PC-9 (cell line): ENCODE measurements around the gene DDX23. TPM values are rescaled to one million over a fixed set of nuclear protein-coding genes. Genes with fewer than 3 reads are reported as not detected.

Source experiments
- BruUV-seq: library from RNA; stranded (reverse); fragments of 400-500 nt; replicated peaks from 2 replicates; lab custom pipeline; 2021; lab: Mats Ljungman, UMichigan
- CTCF ChIA-PET: fragments of 300-600 bp; sonication (Branson Sonifier 250); formaldehyde crosslinking; loops from one replicate; lab custom pipeline; 2022; ENCODE audit warnings: antibody characterized with exemption; lab: Charles Lee
- POLR2A ChIA-PET: fragments of 300-600 bp; sonication (Branson Sonifier 250); formaldehyde crosslinking; loops from one replicate; lab custom pipeline; 2022; ENCODE audit warnings: antibody characterized with exemption; ENCODE audit not compliant: unreplicated experiment; lab: Charles Lee
- DNase-seq, 2 experiments: peaks; one replicate each; pipeline versions ENCODE4 v3.0.0 to v3.0.0-alpha.2; 2015 to 2022; ENCODE audit warnings: mixed read lengths in 1 of 2
- H2AFZ ChIP-seq: fragments of 200-600 bp; sonication (generic); 2 replicates; pipeline ENCODE4 v1.8.1; 2017; ENCODE audit warnings: antibody characterized with exemption
- H3F3A ChIP-seq: fragments of 200-600 bp; sonication (generic); 2 replicates; pipeline ENCODE4 v1.8.1; 2017; ENCODE audit warnings: antibody characterized with exemption, mild to moderate bottlenecking, low read depth; ENCODE audit not compliant: insufficient read depth
- H3K27ac ChIP-seq: fragments of 200-600 bp; sonication (generic); 2 replicates; pipeline ENCODE4 v1.6.1; 2016; ENCODE audit warnings: mixed run types
- H3K27me3 ChIP-seq: fragments of 200-600 bp; sonication (generic); 2 replicates; pipeline ENCODE4 v1.6.1; 2016; ENCODE audit warnings: low read depth, mixed run types; ENCODE audit not compliant: insufficient read depth
- H3K36me3 ChIP-seq: fragments of 200-600 bp; sonication (generic); 2 replicates; pipeline ENCODE4 v1.6.1; 2016; ENCODE audit warnings: low read depth, mixed run types
- H3K4me1 ChIP-seq: fragments of 200-600 bp; sonication (generic); replicated peaks from 2 replicates; pipeline ENCODE4 v1.6.1; 2016; ENCODE audit warnings: mixed run types; ENCODE audit not compliant: insufficient read depth
- H3K4me2 ChIP-seq: fragments of 200-600 bp; sonication (generic); 2 replicates; pipeline ENCODE4 v1.6.1; 2017; ENCODE audit warnings: mixed run types
- H3K4me3 ChIP-seq: fragments of 200-600 bp; sonication (generic); 2 replicates; pipeline ENCODE4 v1.6.1; 2016; ENCODE audit warnings: mixed run types
- H3K79me2 ChIP-seq: fragments of 200-600 bp; sonication (generic); 2 replicates; pipeline ENCODE4 v1.6.1; 2017; ENCODE audit warnings: low read depth, mixed run types
- H3K9me2 ChIP-seq: fragments of 200-600 bp; sonication (generic); 2 replicates; pipeline ENCODE4 v1.8.1; 2017; ENCODE audit warnings: mild to moderate bottlenecking; ENCODE audit not compliant: insufficient read depth
- H3K9me3 ChIP-seq: fragments of 200-600 bp; sonication (generic); 2 replicates; pipeline ENCODE4 v1.8.1; 2016; ENCODE audit warnings: low read depth; ENCODE audit not compliant: insufficient read depth
- H4K20me1 ChIP-seq: fragments of 200-600 bp; sonication (generic); 2 replicates; pipeline ENCODE4 v1.8.1; 2017; ENCODE audit not compliant: insufficient read depth
- CTCF ChIP-seq: fragments of 200-600 bp; sonication (generic); conservative IDR thresholded peaks from 2 replicates; pipeline ENCODE4 v1.6.1; 2017; ENCODE audit warnings: mixed run types, antibody characterized with exemption, mild to moderate bottlenecking, moderate library complexity
- EZH2 ChIP-seq: fragments of 200-600 bp; sonication (generic); IDR thresholded peaks from 2 replicates; pipeline ENCODE4 v1.8.0; 2017; ENCODE audit warnings: antibody characterized with exemption, low read depth
- intact Hi-C: fragments of 100-400 bp; cut with micrococcal nuclease; formaldehyde crosslinking; loops from one replicate; pipeline ENCODE4 v1.10.0; 2022; ENCODE audit not compliant: unreplicated experiment
- total RNA-seq: library from RNA; stranded (reverse); gene quantifications from 2 replicates; pipeline ENCODE4 v1.2.3, GENCODE V29; 2021

Gene DDX23
- total RNA-seq, 1 experiment from 2014 or later, result 91.4 TPM

GRCh38 chr12:48782457-48783395 lies 69.2 kb downstream of the DDX23 start:
- Histone ChIP-seq H3K27me3 (no peaks in the 10 kb centered on the region), H3K79me2 (peaks cover 44% of the 10 kb centered on the region), H3F3A (peaks cover 15% of the 10 kb centered on the region; the same call in 1 of the 2 replicates), H2AFZ (no peak overlapping the region), H3K27ac (no peak overlapping the region), H3K9me3 (no peaks in the 10 kb centered on the region), H3K4me2 (peak overlapping the region; percentile 65), H3K4me1 (peaks cover 49% of the 10 kb centered on the region), H3K36me3 (no peaks in the 10 kb centered on the region), H3K4me3 (no peak overlapping the region), H3K9me2 (no peaks in the 10 kb centered on the region), H4K20me1 (no peaks in the 10 kb centered on the region; the same call in 1 of the 2 replicates)
- intact Hi-C loops, result no loop called here
- no TSS peak for BruUV-seq
- CTCF ChIA-PET, result interaction anchor here (0.6 kb wide), 1 partner anchor 440 kb away, joined by 3 read pairs; no protein-coding TSS in a partner anchor
- POLR2A ChIA-PET, result no interaction called here
- TF ChIP-seq CTCF (no peak), EZH2 (no peak)
- no peak for DNase-seq

- Histone ChIP-seq H2AFZ (no peak overlapping the region), H3K79me2 (peaks cover 36% of the 10 kb centered on the region), H3K27ac (peak overlapping the region; percentile 64), H3K4me2 (peak overlapping the region; percentile 65), H3K36me3 (no peaks in the 10 kb centered on the region), H3K4me1 (peaks cover 41% of the 10 kb centered on the region), H3K27me3 (no peaks in the 10 kb centered on the region), H3F3A (peaks cover 15% of the 10 kb centered on the region; the same call in 1 of the 2 replicates), H3K9me3 (no peaks in the 10 kb centered on the region), H3K9me2 (no peaks in the 10 kb centered on the region), H3K4me3 (no peak overlapping the region), H4K20me1 (no peaks in the 10 kb centered on the region; the same call in 1 of the 2 replicates)
- intact Hi-C loops, result no loop called here
- CTCF ChIA-PET, result no interaction called here
- BruUV-seq, result no TSS peak
- POLR2A ChIA-PET, result no interaction called here
- TF ChIP-seq EZH2 (no peak), CTCF (no peak)
- DNase-seq, result no peak
Measured at GRCh38 chr12:48781750-48782456, 70.1 kb downstream of the DDX23 start.

GRCh38 chr12:48780381-48781025 lies 71.5 kb downstream of the DDX23 start:
- H3K79me2 ChIP-seq, result peaks cover 22% of the 10 kb centered on the region

More at GRCh38 chr12:48780381-48781025, 71.5 kb downstream of the DDX23 start:
- no peak overlapping the region for H3K4me3 ChIP-seq
- no peaks in the 10 kb centered on the region for H3K9me2 ChIP-seq
- H3K27ac ChIP-seq, result no peak overlapping the region
- H4K20me1 ChIP-seq, result no peaks in the 10 kb centered on the region; the same call in 1 of the 2 replicates
- peak overlapping the region; percentile 65 for H3K4me2 ChIP-seq
- DNase-seq, result no peak
- peaks cover 33% of the 10 kb centered on the region for H3K4me1 ChIP-seq
- H3K27me3 ChIP-seq, result no peaks in the 10 kb centered on the region
- H2AFZ ChIP-seq, result no peak overlapping the region
- H3K9me3 ChIP-seq, result no peaks in the 10 kb centered on the region
- POLR2A ChIA-PET, result interaction anchor here (0.6 to 1.5 kb wide), 2 partner anchors 9 to 34 kb away, joined by 5 to 27 read pairs; partner anchors contain the start of gene ADCY6
- H3K36me3 ChIP-seq, result no peaks in the 10 kb centered on the region
- no TSS peak for BruUV-seq
- no peak for TF ChIP-seq CTCF
- no peak for TF ChIP-seq EZH2
- intact Hi-C loops, result no loop called here
- CTCF ChIA-PET, result interaction anchor here (0.6 to 0.7 kb wide), 3 partner anchors 12 to 90 kb away, joined by 3 to 7 read pairs (median 5); no protein-coding TSS in a partner anchor
- H3F3A ChIP-seq, result peaks cover 15% of the 10 kb centered on the region; the same call in 1 of the 2 replicates
